ENCODE measurements around the gene MRPL42.

Gene MRPL42

GRCh38 chr12:93500667-93501066 is 33.4 kb downstream of the MRPL42 start:
- DNase-seq = no peak

- peak; percentile 46 for DNase-seq
Measured at GRCh38 chr12:93502802-93503623, 35.7 kb downstream of the MRPL42 start.

- no peak for DNase-seq
Measured at GRCh38 chr12:93507165-93507564, 39.9 kb downstream of the MRPL42 start.

GRCh38 chr12:93509506-93509905 is 42.2 kb downstream of the MRPL42 start:
- no peak for DNase-seq

- DNase-seq = no peak
Measured at GRCh38 chr12:93514853-93515252, 47.5 kb downstream of the MRPL42 start.

GRCh38 chr12:93518725-93519124 is 51.4 kb downstream of the MRPL42 start:
- DNase-seq = no peak

- no peak for DNase-seq
Measured at GRCh38 chr12:93519859-93520258, 52.5 kb downstream of the MRPL42 start.

GRCh38 chr12:93520454-93520853 is 53.1 kb downstream of the MRPL42 start:
- no peak for DNase-seq

- no peak for DNase-seq
Measured at GRCh38 chr12:93521225-93522080, 54.1 kb downstream of the MRPL42 start.

- no peak for DNase-seq
Measured at GRCh38 chr12:93524386-93525133, 57.2 kb downstream of the MRPL42 start.

- DNase-seq = no peak
Measured at GRCh38 chr12:93526786-93527428, 59.6 kb downstream of the MRPL42 start.

GRCh38 chr12:93530358-93530757 is 63.0 kb downstream of the MRPL42 start:
- no peak for DNase-seq

GRCh38 chr12:93533310-93533709 is 66.0 kb downstream of the MRPL42 start:
- DNase-seq = no peak

GRCh38 chr12:93536111-93536765 is 68.9 kb downstream of the MRPL42 start:
- DNase-seq = no peak

GRCh38 chr12:93536766-93537488 is 69.6 kb downstream of the MRPL42 start:
- DNase-seq = no peak

- DNase-seq = no peak
Measured at GRCh38 chr12:93537769-93538168, 70.5 kb downstream of the MRPL42 start.

GRCh38 chr12:93539821-93540220 is 72.5 kb downstream of the MRPL42 start:
- DNase-seq = no peak

GRCh38 chr12:93540466-93540865 is 73.2 kb downstream of the MRPL42 start:
- DNase-seq = no peak

- no peak for DNase-seq
Measured at GRCh38 chr12:93541578-93542225, 74.4 kb downstream of the MRPL42 start.

GRCh38 chr12:93547778-93548177 is 80.5 kb downstream of the MRPL42 start:
- no peak for DNase-seq

GRCh38 chr12:93549174-93549573 is 81.9 kb downstream of the MRPL42 start:
- no peak for DNase-seq
